GM11168 (cell line): Measurements from ENCODE around the gene RGS14.
"Not testable (repeated sequence)": the region's sequence is repeated elsewhere in the genome, so short reads cannot be mapped to it uniquely, and the experiment has no call there.

Experiments used
- in situ Hi-C: fragments of 300-500 bp; cut with MboI; formaldehyde crosslinking; loops from one replicate; pipeline ENCODE4 v1.12.0; 2022; ENCODE audit warnings: low sequenced_read_pairs; ENCODE audit not compliant: unreplicated experiment

The RGS14 gene

DNA sequence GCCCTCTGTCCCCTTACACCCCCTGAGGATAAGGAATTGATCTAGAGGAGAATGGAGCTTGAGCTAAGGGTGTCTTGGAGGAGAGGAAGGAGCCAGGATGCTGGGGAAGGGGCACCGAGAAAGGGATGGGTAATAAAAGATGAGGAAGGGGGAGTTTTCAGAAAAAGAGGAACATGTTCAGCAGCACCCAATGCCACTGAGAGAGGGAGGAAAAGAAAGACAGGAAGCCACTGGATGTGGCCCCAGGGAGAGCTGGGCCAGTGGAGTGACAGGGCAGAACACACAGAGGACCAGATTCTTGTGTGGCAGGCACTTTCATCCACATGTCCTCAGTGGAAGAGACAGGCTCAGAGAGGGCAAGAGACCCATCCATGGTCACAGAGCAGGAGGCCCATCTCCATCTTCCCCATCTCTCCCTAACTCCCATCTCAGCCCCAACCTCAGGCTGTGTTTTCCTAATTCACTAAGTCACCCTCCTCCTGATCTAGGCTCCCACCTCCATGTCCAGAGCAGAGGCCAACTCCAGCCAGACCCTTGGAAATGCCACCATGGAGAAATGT lies 35.6 kb downstream of the RGS14 start:
- in situ Hi-C loops = no loop called here

DNA sequence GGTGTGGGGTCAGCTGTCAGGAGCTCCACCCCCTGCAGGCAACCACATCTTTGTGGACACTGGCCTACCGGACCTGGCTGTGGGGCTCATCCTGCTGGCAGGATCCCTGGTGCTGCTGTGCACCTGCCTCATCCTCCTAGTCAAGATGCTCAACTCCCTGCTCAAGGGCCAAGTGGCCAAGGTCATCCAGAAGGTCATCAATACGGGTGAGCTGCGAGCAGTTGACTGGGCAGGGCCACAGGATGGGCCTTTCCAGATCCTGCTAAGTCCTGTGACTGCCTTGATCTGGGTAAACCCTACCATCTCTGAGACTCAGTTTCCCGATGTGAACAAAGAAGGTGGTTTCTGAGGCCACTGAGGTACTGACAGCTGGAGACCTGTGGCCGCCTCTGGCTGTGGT lies 36.3 kb downstream of the RGS14 start:
- in situ Hi-C loops = no loop called here

DNA sequence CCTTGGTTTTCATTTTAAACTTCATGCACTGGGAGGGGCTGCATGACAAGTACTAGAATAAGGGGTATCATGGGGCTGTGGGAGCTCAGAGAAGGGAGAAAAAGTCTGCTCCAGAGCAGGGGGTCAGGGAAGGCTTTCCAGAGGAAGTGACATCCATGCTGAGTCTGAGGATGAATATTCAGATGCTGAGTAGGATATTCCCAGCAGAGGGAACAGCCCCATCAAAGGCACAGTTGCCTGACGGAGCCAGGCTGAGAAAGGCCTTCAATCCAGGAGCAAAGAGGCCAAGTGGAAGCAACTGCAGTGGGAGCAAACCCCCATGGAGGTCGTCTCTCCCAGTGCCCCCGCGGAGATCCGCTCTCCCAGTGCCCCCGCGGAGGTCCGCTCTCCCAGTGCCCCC lies 38.4 kb downstream of the RGS14 start:
- in situ Hi-C loops = no loop called here

DNA sequence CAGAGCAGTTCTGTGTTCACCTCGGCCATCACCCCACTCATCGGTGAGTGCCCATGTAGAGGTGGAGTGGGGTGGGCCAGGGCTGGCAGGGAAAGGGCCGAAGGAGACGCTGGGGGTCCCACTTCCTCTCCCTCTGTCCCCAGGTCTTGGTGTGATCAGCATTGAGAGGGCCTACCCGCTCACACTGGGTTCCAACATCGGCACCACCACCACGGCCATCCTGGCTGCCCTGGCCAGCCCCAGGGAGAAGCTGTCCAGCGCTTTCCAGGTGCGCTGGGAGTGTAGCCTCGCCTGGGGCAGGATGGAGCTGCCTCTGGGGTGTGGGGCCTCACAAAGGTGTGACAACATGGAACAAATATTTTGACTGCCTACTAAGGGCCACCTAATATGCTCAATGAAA lies 39.1 kb downstream of the RGS14 start:
- in situ Hi-C loops = no loop called here

DNA sequence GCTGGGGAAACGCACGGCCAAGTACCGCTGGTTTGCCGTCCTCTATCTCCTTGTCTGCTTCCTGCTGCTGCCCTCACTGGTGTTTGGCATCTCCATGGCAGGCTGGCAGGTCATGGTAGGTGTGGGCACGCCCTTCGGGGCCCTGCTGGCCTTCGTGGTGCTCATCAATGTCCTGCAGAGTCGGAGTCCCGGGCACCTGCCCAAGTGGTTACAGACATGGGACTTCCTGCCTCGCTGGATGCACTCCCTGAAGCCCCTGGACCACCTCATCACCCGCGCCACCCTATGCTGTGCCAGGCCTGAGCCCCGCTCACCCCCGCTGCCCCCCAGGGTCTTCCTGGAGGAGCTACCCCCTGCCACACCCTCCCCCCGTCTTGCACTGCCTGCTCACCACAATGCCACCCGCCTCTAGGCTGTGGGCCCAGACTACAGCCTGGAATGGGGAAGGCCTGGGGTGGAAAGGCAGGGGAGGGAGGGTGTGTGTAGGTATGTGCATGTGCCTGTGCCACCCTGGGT lies 40.2 kb downstream of the RGS14 start:
- in situ Hi-C loops = no loop called here

DNA sequence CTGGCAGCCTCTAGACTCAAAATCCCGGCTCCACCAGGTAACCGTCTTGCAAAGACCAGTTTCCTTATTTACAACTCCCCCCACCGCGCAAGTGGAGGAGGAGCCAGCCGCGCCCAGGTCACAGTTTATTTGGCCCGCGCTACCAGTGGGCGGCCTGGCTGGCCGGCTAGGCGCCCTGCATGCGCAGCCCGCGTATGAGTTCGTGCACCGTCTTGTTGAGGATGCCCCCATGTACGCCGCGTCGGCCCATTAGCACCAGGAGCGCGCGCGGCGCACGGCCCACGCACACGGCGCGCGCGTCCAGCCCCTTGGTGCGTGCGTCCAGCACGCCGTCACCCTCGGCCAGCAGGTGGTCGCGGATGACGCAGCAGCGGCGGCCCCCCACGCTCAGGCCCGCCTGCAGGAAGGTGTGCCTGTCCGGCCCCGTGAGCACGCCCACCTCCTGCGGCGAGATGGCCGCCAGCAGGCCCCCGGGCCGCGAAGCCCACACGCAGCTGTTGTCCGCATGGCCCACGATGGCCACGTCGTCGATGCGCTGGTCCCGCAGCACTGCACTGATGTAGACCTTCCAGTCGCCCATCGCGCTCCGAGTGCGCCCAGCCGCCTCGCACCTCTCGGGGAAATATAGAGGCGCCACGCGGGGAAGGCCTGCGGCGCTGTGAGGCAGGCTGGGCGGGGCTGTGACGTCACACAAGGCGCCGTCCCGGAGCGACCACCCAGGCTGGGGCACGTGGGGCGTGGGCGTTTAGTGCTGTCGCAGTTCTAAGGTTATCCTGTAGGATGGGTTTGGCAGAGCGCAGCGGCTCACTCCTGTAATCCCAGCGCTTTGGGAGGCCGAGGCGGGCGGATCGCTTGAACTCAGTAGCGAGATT lies 42.5 kb downstream of the RGS14 start, which contains the start of gene PFN3:
TSS of gene PFN3 (minus strand) at position 665 of the 872 bp plus-strand sequence. CDS start at position 580, 85 bp downstream.
- in situ Hi-C loops = no loop called here

DNA sequence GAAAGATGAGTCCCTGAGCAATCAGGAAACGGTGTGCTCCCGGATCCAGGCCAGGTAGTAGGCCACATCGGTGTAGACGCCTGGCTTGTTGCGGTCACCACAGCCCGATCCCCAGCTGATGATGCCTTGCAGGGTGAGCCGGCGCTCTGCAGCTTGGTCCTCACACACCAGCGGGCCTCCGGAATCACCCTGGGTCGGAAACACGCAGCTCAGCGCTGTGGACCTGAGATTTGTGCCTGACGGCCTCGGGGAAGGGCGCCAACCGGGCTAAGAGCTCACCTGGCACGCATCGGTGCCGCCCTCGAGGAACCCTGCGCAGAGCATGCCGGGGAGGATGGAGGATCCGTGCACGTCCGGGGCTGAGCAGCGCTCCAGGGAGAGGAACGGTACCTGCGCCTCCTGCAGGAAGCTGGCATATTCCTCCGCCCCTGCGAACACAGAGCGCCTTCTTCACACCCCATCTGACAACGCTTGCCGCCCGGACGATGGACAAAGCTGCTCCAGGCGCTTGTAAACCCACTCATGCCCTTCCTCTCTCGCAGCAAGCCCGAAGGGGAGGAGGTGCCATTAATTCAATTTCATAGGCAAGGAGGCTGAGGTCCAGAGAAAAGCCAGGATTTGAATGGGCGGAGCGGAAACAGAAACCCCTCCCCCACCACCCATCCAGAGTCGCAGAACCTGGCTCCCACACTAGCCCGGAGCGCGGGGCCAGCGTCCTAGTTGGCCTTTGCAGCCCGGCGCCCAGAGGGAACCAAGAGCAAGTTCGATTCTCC lies 44.7 kb downstream of the RGS14 start:
- in situ Hi-C loops = no loop called here

- in situ Hi-C loops = no loop called here
Measured at GRCh38 chr5:177403102-177403791, 45.5 kb downstream of the RGS14 start.

- in situ Hi-C loops = no loop called here
Measured at GRCh38 chr5:177403792-177404640, 46.3 kb downstream of the RGS14 start.

DNA sequence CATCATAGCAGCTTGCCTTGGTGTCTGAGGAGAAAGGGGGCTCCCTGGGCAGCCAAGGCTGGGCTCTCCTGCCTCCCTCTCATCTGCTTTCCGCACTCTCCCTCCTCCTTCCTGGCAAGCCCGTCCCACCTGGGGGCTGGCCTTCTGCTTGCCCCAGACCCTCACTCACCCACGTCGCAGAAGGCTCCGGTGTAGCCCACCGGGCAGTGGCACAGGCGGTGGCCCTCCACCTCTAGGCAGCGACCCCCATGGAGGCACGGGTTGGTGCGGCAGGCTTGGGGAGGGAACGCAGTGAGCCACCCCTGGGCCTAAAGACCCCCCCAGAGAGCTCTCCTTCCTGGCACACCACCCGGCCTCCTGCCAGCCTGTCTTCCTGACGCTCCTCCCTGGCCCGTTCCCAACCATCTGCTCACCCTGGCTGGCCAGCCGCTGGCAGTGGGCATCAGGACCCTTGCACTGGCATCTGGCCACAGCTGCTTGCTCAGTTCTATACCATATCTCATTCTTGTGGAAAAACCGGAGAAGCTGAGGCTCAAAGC lies 47.0 kb downstream of the RGS14 start:
- in situ Hi-C loops = loop anchor here (5.0 kb wide), 1 partner anchor 43 kb away; the partner anchor contains the start of gene PRR7

GRCh38 chr5:177405312-177405711 lies 47.6 kb downstream of the RGS14 start:
- in situ Hi-C loops = loop anchor here (5.0 kb wide), 1 partner anchor 42 kb away; the partner anchor contains the start of gene PRR7

DNA sequence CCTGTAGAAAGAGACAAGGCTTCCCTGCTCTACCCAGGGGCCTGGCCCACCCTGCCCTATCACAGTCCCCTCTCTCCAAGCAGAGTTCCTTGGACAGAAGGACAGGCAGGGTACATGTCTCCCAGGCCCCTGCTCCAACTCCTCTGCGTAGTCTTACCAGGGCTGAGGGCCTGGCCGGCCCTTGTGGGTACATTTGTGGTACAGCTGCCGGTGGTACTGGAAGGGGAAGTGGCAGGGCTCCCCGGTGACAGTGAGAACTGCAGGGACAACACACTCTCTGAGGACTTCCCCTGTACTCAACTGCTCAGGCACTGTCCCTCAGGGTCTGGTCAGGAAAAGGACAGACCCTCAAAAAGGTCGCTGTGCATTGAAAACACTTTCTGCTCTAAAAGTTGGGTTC lies 48.1 kb downstream of the RGS14 start:
- in situ Hi-C loops = loop anchor here (5.0 kb wide), 1 partner anchor 41 kb away; the partner anchor contains the start of gene PRR7

DNA sequence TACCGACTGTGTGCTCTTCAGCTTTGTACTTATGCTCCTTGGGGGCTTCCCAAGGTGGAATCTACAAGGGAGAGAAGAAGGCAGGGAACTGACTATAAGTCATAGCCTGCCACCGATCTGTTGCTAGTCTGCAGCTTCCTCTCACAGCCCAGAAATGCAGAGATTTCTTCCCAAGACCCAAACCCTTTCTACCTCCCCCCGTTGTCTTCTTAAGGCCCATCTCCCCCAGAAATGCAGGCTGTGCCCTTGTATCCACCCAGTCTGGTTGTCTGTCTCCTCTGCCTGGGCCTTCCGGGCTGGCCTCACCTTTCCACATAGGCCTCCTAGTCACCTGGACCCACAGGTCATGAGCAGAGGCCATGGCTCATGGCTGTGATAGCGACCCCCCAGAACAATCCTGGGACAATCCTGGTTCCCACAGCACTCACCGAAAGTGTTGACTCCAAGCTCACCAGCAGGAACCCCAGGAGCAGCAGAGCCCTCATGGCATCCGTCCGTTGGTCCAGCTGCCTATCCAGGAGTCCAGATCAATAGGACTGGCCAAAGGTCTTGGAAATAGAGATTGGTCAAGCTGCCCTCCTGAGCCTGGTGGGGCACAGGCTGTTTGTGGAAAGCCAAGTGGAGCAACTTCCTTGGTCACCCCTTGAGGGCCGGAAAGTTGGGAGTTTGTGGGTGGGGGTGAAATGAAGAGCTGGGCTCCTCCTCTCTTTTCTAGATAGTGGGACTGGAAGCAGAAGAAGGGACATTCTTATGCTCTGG lies 51.5 kb downstream of the RGS14 start, which contains the start of gene F12:
TSS of gene F12 (minus strand) at position 522 of the 759 bp plus-strand sequence. CDS start at position 485, 37 bp downstream.
- in situ Hi-C loops = loop anchor here (5.0 kb wide), 1 partner anchor 38 kb away; the partner anchor contains the start of gene PRR7

DNA sequence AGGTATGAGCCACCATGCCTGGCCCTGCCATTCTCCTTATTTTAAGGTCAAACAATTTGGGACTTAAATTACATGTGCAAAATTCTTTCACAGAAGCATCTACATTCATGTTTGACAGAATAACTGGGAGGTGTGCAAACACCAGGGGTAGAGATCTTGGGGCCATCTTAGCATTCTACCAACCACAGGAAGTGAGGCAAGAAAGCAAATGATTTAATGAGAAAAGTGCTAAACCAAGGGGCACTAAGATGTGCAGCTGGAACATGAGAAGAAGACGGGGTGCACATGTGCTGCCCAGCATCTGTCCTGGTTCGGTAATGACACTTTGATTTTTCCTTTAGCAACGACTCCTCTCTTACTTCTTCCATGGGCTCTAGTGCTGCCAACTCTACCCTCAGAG lies 52.9 kb downstream of the RGS14 start:
- in situ Hi-C loops = no loop called here

DNA sequence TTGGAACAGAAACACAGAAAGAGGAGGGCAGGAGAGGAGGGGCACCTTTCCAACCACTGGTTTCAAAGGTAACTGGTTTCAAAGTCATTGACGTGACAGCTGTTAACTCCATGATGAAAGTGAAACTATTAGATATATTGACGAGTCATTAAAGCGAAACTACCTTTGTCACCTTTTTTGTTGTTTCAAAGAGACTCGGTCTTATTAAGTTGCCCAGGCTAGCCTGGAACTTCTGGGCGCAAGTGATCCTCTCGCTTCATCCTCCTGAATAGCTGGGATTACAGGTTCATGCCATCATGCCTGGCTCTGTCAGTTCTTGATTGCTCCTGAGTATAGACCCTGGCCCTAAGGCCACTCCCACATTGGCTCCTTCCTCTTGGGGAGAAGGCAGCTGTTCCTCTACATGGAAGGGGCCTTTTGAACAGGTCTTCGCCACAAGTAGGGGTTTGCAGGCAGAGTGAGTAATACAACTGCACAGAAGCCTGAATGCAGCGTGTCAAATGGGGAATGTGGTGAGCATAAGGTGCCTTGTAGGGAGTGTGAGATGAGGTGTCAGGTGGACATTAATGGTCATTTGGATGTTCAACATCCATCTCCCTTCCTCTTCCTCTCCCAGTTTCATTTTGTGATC lies 55.0 kb downstream of the RGS14 start:
- in situ Hi-C loops = no loop called here

DNA sequence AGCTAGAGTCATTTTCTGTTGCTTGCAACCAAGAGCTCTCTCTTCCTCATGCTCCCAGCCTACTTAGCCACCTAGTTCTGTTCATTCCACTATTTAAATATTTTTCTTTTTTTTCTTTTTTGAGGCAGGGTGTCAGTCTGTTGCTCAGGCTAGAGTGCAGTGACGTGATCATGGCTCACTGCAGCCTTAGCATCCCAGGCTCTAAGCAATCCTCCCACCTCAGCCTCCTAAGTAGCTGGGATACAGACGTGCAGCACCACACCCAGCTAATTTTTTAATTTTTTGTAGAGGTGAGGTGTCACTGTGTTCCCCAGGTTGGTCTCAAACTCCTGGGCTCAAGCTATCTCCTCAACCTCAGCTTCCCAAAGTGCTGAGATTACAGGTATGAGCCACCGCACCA lies 56.8 kb downstream of the RGS14 start:
- in situ Hi-C loops = no loop called here

- in situ Hi-C loops = not testable (repeated sequence)
Measured at GRCh38 chr5:177417081-177417480, 59.4 kb downstream of the RGS14 start.
